GM12891 (cell line): ENCODE data around the gene NSMCE1.

Source experiments
- PAX5 ChIP-seq: IDR thresholded peaks from 2 replicates; pipeline ENCODE4 v1.6.1; 2011; ENCODE audit warnings: low read length, moderate library complexity, mild to moderate bottlenecking; ENCODE audit not compliant: insufficient read depth, severe bottlenecking
- POLR2A ChIP-seq: IDR thresholded peaks from 2 replicates; pipeline ENCODE4 v1.6.1; 2011; ENCODE audit warnings: low read depth, low read length, control low read depth
- POLR2AphosphoS5 ChIP-seq: IDR thresholded peaks from 2 replicates; pipeline ENCODE4 v1.6.1; 2011; ENCODE audit warnings: low read depth, low read length, control low read depth
- POU2F2 ChIP-seq: IDR thresholded peaks from 2 replicates; pipeline ENCODE4 v1.6.1; 2011; ENCODE audit warnings: low read depth, mild to moderate bottlenecking, control low read depth, low read length, moderate library complexity
- TAF1 ChIP-seq: IDR thresholded peaks from 2 replicates; pipeline ENCODE4 v1.6.1; 2011; ENCODE audit warnings: low read depth, low read length, control low read depth

DNA sequence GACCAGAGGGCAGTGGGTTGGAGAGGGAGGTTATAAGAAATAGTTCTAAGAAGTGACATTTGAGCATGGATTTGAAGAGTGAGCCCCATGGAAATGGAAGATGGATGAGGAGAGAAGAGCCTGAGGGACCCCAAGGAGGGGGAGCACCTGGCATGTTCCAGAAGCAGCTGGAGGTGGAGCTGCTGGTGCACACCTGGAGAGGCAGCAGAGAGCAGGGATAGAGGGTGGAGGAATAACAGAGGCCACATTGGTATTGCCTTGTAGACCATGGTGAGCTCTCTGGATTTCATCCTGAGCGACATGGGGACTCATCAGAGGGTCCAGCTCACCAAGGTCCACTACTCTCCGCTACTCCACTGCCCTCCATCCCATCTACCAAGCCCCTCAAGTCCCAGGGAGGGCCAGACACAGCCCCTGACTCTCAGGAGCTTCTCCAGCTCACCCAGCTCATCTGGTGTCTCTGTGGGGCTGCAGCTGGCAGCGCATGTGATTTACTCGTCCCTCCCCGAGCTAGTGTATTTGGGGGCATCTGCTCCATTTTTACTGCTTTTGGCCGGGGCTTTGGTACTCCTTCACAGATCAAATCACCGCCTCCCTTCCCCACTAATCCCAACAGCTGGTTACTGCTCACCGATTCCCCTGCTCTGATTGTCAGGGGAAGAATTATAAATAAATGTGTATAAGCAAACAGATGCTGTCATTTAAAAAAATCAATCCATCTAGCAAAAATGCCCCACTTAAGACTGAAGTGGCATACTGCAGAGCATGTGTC, 87.4 kb downstream of the NSMCE1 start:
- TF ChIP-seq POLR2A: no peak
- TF ChIP-seq TAF1: no peak
- no peak for TF ChIP-seq POLR2AphosphoS5
- TF ChIP-seq PAX5: no peak
- no peak for TF ChIP-seq POU2F2
